Middle frontal gyrus (tissue), 1 donor: ENCODE measurements around the gene DNM3.

Experiments
- DNase-seq: peaks from one replicate; pipeline ENCODE4 v3.0.0-alpha.2; 2015; ENCODE audit warnings: low spot score; ENCODE audit errors: extremely low spot score

The DNM3 gene

GRCh38 chr1:171969226-171969625, 127.9 kb downstream of the DNM3 start:
- DNase-seq = no peak

GRCh38 chr1:171969813-171970212, 128.5 kb downstream of the DNM3 start:
- DNase-seq = no peak

- no peak for DNase-seq
These were observed 131.5 kb downstream of the DNM3 start for GRCh38 chr1:171972846-171973245.

- DNase-seq = no peak
These were observed 132.1 kb downstream of the DNM3 start for GRCh38 chr1:171973421-171973820.

- no peak for DNase-seq
These were observed 140.0 kb downstream of the DNM3 start for GRCh38 chr1:171981303-171981702.

GRCh38 chr1:171983584-171983983, 142.3 kb downstream of the DNM3 start:
- no peak for DNase-seq

GRCh38 chr1:171984262-171984661, 143.0 kb downstream of the DNM3 start:
- no peak for DNase-seq

- DNase-seq = no peak
These were observed 143.7 kb downstream of the DNM3 start for GRCh38 chr1:171984850-171985485.

GRCh38 chr1:171985639-171986038, 144.3 kb downstream of the DNM3 start:
- DNase-seq = no peak

- DNase-seq = no peak
These were observed 147.1 kb downstream of the DNM3 start for GRCh38 chr1:171988243-171988885.

- no peak for DNase-seq
These were observed 149.1 kb downstream of the DNM3 start for GRCh38 chr1:171990371-171990770.

GRCh38 chr1:171994293-171994692, 153.0 kb downstream of the DNM3 start:
- no peak for DNase-seq

GRCh38 chr1:171995573-171995972, 154.3 kb downstream of the DNM3 start:
- no peak for DNase-seq

GRCh38 chr1:171997936-171998335, 156.6 kb downstream of the DNM3 start:
- no peak for DNase-seq

GRCh38 chr1:171998711-171999110, 157.4 kb downstream of the DNM3 start:
- DNase-seq = no peak

GRCh38 chr1:171999756-172000155, 158.5 kb downstream of the DNM3 start:
- no peak for DNase-seq

- DNase-seq = no peak
These were observed 160.0 kb downstream of the DNM3 start for GRCh38 chr1:172001288-172001687.

- DNase-seq = no peak
These were observed 161.5 kb downstream of the DNM3 start for GRCh38 chr1:172002725-172003345.

GRCh38 chr1:172003766-172004530, 162.7 kb downstream of the DNM3 start:
- DNase-seq = no peak

- no peak for DNase-seq
These were observed 163.4 kb downstream of the DNM3 start for GRCh38 chr1:172004671-172005070.

GRCh38 chr1:172005856-172006255, 164.6 kb downstream of the DNM3 start:
- no peak for DNase-seq

- DNase-seq = no peak
These were observed 165.4 kb downstream of the DNM3 start for GRCh38 chr1:172006660-172007059.
